ENCODE data around the gene RAPGEF6.

GRCh38 chr5:131671409-131671808 lies 36.4 kb upstream of the RAPGEF6 start:
- TF ChIP-seq EZH2 (IDR thresholded peaks at IDR 0.05; ENCODE audit: borderline replicate concordance, low read depth, low read length, poor library complexity, severe bottlenecking) (no peak), CTCF (conservative IDR thresholded peaks at IDR 0.05; ENCODE audit: low read depth, low read length) (no peak)

Measured in A673 (cell line).